ENCODE measurements around the gene EZR. TPM values are rescaled to one million over a fixed set of nuclear protein-coding genes. Genes with fewer than 3 reads are reported as not detected.
A peak's percentile ranks its signal among the peaks of the same experiment; 100 is the strongest.

The EZR gene
- total and polyA plus RNA-seq, 9 of the 15 experiments (the other 6 are each of a cell fraction or from before 2014, with no cell fraction given) = 36.5 to 162 (median 104) TPM

DNA sequence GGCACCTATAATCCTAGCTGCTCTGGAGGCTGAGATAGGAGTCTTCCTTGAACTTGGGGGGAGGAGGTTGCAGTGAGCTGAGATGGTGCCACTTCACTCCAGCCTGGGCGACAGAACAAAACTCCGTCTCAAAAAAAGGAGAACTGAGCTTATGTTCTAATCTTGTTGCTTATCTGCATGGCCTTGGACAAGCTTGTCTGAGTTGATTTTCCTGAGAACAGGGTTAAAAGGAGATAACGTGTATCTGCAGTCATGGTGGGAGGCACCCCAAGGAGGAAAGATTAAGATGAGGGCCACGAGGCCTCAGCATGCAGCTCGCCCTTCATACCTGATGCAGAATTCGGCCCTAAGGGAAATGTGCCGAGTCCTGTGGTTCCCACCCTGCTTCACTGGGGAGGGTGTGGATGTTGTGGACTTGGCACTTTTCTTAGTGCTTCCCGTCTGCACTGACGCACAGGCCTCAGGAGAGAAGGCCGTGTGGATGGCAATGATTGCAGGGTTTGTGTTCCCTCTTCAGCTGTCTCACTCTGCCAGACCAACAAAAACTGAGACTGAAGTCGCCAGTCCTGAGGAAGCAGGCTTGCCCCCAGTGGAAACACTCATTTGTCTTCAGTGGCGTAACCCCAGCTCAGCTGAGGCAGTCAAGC is 56.3 kb downstream of the EZR start (continued):
- TF ChIP-seq NR2C2 (CRISPR knock-in tag; IDR thresholded peaks at IDR 0.05) (no peak; the same call in 1 of the 2 replicates), NR2C2 (tag; IDR thresholded peaks at IDR 0.05) (no peak), KDM4B (IDR thresholded peaks at IDR 0.05; ENCODE audit: borderline replicate concordance in 2 of 2, low read depth in 1 of 2) (no peak), CBX1 (IDR thresholded peaks at IDR 0.05; ENCODE audit: low read depth) (no peak; the same call in 1 of the 2 replicates), GABPA (tag; conservative IDR thresholded peaks at IDR 0.05; ENCODE audit: low read depth) (no peak), CBFA2T3 (IDR thresholded peaks at IDR 0.05) (peak; percentile 97), ZNF12 (CRISPR knock-in tag; IDR thresholded peaks at IDR 0.05) (no peak), KAT7 (CRISPR knock-in tag; IDR thresholded peaks at IDR 0.05; ENCODE audit: borderline replicate concordance) (peak; percentile 91; the same call in 1 of the 2 replicates), EZH2 (IDR thresholded peaks at IDR 0.05; ENCODE audit: borderline replicate concordance, low read depth, low read length) (no peak), TCFL5 (CRISPR knock-in tag; conservative IDR thresholded peaks at IDR 0.05) (peak; percentile 75; the same call in 1 of the 2 replicates), CHD2 (IDR thresholded peaks at IDR 0.05; ENCODE audit: low read depth, low read length) (no peak), ZNF24 (IDR thresholded peaks at IDR 0.05) (peak; percentile 47; the same call in 1 of the 2 replicates), MXI1 (IDR thresholded peaks at IDR 0.05; ENCODE audit: low read depth, low read length) (no peak), ZNF354B (CRISPR knock-in tag; IDR thresholded peaks at IDR 0.05) (peak; percentile 28; the same call in 1 of the 2 replicates), NFIX (CRISPR knock-in tag; IDR thresholded peaks at IDR 0.05; ENCODE audit: low read depth) (no peak), SIN3A (IDR thresholded peaks at IDR 0.05; ENCODE audit: borderline replicate concordance in 2 of 2, control insufficient read depth in 1 of 2, low read depth in 2 of 2, low read length in 2 of 2) (no peak), GTF2E2 (tag; IDR thresholded peaks at IDR 0.05) (no peak), ADNP (tag; IDR thresholded peaks at IDR 0.05) (peak; percentile 77; the same call in 1 of the 2 replicates)
- TF ChIP-seq, protein P1, sequence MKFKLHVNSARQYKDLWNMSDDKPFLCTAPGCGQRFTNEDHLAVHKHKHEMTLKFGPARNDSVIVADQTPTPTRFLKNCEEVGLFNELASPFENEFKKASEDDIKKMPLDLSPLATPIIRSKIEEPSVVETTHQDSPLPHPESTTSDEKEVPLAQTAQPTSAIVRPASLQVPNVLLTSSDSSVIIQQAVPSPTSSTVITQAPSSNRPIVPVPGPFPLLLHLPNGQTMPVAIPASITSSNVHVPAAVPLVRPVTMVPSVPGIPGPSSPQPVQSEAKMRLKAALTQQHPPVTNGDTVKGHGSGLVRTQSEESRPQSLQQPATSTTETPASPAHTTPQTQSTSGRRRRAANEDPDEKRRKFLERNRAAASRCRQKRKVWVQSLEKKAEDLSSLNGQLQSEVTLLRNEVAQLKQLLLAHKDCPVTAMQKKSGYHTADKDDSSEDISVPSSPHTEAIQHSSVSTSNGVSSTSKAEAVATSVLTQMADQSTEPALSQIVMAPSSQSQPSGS (CRISPR knock-in tag; IDR thresholded peaks at IDR 0.05) = no peak
- TF ChIP-seq, protein P2, sequence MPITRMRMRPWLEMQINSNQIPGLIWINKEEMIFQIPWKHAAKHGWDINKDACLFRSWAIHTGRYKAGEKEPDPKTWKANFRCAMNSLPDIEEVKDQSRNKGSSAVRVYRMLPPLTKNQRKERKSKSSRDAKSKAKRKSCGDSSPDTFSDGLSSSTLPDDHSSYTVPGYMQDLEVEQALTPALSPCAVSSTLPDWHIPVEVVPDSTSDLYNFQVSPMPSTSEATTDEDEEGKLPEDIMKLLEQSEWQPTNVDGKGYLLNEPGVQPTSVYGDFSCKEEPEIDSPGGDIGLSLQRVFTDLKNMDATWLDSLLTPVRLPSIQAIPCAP (CRISPR knock-in tag; IDR thresholded peaks at IDR 0.05; ENCODE audit: borderline replicate concordance) = no peak
- TF ChIP-seq, protein P3, sequence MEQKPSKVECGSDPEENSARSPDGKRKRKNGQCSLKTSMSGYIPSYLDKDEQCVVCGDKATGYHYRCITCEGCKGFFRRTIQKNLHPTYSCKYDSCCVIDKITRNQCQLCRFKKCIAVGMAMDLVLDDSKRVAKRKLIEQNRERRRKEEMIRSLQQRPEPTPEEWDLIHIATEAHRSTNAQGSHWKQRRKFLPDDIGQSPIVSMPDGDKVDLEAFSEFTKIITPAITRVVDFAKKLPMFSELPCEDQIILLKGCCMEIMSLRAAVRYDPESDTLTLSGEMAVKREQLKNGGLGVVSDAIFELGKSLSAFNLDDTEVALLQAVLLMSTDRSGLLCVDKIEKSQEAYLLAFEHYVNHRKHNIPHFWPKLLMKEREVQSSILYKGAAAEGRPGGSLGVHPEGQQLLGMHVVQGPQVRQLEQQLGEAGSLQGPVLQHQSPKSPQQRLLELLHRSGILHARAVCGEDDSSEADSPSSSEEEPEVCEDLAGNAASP (IDR thresholded peaks at IDR 0.05) = no peak
- TF ChIP-seq, protein P4, sequence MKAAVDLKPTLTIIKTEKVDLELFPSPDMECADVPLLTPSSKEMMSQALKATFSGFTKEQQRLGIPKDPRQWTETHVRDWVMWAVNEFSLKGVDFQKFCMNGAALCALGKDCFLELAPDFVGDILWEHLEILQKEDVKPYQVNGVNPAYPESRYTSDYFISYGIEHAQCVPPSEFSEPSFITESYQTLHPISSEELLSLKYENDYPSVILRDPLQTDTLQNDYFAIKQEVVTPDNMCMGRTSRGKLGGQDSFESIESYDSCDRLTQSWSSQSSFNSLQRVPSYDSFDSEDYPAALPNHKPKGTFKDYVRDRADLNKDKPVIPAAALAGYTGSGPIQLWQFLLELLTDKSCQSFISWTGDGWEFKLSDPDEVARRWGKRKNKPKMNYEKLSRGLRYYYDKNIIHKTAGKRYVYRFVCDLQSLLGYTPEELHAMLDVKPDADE (conservative IDR thresholded peaks at IDR 0.05; ENCODE audit: control insufficient read depth, low read depth, low read length) = no peak
